Measurements from ENCODE around the gene FOXP1. TPM values are rescaled to one million over a fixed set of nuclear protein-coding genes. Genes with fewer than 3 reads are reported as not detected.
"Not testable (repeated sequence)": the region's sequence is repeated elsewhere in the genome, so short reads cannot be mapped to it uniquely, and the experiment has no call there.

FOXP1 gene
- polyA plus RNA-seq, 12 donors = 17.7 to 192 (median 22.0) TPM

DNA sequence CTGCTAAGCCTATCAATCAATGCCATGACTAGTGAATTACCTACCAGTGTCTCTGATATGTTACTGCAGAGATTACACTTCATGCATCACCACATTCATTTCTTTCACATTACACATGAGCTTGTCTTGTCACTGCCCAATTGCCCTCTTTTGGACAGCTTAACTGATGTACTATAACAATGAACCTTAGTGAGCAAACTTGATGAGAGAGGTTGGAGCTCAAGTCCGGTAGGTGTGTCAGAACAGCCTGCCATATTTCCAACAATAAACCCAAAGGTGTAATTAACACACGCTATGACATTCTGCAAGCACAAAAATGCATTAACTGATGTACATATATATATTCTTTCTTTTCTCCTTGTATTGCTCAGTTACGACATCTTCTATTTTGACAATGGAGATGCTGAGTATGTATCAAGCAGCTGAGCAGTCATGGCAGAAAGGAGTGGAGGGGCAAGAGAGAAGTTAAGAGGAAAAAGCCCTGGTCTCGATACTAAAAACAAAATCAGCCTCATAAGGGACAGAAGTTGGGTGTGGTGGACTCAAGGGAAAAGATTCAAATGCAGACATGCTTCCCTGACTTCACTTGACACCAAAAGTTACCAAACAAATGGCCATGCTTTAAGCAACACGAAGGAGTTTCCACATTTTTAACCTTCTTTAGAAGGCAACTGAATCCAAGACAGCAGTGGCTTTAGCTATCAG is 538.2 kb downstream of the FOXP1 start:
- DNase-seq = no peak

DNA sequence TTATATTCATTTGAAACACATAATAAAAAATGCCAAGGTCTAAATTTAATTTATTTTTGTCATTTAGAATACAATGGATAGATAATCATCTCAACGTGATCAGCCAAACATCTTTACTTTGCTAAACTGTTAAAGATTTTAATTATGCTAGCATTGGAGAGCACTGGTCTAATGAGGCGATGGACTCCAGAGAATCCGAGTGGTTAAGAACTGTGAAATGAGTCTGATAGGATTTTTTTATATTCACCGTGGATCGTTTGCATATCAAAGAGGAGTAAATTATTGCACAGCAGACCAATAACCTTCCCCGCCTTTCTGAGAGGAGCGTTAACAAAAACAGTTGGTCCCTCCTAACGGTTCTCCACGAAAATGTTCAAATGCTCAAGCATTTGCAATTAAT is 540.8 kb downstream of the FOXP1 start:
- DNase-seq = no peak

DNA sequence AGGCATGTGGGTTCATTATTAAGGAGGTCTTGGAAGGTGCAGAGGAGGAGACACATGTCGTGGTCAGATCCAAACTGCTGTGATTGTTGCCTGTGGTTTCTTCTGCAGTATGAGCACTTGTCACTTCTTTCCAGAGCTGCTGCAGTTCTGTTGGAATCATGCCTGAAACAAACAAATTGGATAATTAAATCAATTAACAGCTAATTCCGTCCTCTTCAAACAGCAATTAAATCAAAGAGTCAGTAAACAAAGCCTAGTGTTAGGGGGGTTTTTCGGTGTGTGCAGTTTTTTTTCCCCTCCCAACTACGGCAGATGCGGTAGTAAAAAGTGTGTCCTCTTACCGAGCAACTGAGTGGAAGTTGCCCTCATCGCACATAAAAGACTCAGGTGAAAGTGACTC is 542.2 kb downstream of the FOXP1 start:
- DNase-seq = no peak

DNA sequence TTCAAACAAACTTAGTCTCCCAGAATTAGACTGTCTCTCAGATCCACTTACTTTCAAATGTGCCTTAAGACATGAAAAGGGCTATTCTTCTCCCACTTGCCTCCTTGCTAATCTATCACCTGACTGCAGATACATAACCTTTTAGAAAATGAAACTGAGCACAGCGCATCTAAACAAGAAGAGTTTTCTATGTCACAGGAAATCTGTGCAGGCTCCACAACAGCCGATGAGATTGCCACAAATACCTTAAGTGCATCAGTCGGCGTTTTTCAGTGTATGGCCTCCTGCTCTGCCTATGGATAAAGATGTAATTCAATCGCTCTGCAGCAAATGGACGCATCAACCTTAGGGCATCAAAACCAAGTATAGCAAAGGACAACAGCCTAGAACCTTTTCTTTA is 544.2 kb downstream of the FOXP1 start:
- no peak for DNase-seq

DNA sequence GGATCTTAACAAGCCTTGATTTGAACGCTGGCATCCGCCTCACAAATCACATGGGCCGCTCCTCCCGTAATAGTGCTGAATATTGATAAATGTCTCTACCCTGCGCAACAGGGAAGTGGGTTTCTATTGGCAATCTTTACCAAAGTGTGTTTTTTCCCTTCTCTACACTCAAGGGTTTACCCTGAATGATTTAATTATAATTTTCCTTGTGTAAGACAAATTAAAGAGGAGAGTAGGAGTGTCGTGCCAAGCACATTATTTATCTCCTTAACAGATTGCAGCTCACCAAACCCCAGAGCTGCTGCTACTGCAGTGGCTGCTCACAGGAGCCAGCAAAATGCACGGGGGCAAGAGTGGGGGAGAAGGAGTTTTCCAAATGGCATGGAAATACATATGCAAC is 545.8 kb downstream of the FOXP1 start:
- no peak for DNase-seq

DNA sequence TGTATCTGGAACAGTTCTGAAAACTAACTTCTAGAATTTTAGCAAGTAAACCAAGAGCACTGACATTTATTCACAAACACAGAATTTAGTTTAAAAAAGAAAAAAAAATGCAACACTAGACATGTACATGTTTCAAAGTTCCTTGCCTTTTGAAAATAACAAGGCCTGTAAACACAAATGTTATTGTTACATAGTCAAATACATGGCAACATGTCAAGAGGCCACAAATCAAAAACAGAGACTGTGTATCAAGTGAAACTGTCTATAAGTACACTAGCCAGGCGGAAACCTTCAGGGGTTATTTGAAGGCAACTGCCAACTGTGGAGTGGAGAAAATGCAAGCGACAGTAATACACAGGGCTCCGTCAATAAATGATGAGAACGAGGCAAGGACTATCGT is 547.6 kb downstream of the FOXP1 start:
- no peak for DNase-seq

DNA sequence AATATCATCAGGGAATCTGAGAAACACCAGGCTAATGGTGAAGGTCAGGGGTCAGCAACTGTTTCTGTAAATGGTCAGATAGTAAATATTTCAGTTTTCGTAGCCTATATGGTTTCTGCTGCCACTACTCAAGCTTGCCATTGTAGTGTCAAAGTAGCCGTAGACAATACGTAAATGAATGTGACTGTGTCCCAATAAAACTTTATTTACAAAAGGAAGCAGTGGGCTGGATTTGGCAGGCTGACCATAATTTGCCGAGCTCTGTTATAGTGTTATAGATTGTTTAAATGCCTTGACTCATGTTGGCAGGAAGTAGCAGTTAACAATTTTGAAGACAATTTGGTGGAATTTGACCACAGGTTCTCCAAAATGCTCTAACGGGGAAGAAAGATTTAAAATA is 548.2 kb downstream of the FOXP1 start:
- no peak for DNase-seq

DNA sequence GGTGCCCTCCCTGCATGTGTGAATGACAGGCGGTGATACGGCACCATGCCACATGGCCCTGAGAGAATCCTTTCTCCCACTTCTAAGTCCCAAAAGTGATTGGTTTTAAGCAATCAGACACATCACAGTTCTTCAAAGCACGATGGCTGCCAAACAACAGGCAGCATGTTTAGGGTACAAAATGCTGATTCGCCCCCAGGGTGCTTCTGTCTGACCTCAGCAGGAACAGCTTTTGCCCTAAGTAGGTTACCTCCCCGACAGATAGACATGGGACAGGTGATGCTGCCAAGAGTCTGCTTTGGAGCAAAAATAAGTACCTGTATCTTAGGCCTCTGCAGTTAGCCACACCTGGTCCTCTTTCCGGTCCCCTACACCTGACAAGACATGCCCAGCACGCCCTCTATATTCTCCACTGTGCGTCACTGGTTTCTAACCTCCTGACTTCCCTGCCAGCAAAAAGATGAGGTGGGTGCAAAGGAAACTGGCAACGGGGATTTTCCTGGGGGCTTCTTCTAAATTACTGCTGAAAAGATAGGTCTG is 549.8 kb downstream of the FOXP1 start:
- DNase-seq = no peak

DNA sequence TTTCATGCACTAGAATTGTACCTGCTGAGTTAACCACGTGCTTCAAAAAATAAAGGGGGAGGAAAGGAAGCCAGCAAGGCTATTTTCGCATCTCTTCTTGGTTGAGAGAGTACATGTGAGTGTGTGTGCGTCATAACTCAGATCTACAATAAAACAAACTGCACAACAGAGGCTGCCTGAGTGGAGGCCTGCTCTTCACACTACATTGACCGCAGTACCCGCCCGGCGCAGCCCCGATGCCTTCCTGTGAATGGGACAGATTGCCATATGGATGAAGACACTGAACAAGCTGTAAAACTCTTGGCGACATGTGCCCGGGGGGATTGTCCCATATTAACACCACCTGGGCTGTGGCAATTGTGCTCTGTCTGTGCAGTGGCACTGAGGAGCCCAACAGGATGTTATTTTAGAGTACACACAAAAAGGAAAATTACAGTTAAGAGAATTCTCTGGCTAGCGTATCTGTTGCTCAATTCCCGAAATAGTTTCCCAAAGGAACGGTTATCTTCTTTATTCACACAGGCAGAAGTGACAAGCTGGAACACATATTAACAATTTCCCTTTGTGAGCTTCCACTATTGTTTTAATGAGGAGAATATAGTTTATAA is 551.5 kb downstream of the FOXP1 start:
- no peak for DNase-seq

DNA sequence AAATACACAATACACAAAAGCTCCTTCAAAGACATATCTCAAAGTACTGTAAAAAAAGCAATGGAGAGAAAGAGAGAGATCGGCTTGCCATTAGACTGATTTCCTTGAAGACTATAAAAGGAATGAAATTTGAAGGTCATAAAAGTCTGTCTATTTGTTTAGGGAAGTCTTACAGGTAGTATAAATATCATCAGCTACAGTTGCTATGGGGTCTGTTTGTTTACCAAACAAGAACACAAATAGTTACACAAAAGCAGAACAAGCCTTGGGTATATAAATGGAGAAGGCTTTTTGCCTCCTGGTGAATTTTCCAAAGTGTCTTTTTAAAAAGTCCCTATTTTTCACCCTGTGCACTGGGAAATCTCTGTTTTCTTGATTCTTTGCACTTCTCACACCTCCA is 552.3 kb downstream of the FOXP1 start:
- DNase-seq = no peak

DNA sequence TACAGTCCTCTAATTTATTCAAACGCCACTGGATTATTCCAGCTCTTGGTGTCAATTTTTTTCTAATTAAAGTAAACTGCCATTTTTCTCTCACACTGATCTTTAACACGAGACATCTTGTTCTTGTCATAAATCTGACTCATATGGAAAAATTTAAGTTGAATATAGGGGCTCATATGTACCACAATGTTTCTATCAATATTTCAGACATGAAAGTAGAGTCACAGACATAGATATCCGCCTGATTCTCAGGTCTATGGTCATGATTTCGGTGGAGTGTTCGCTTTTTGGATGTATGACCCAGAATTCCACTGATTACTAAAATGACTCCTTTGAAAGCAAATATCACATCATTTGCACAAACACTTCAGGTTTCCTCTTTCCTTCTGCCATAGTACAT is 552.8 kb downstream of the FOXP1 start:
- no peak for DNase-seq

DNA sequence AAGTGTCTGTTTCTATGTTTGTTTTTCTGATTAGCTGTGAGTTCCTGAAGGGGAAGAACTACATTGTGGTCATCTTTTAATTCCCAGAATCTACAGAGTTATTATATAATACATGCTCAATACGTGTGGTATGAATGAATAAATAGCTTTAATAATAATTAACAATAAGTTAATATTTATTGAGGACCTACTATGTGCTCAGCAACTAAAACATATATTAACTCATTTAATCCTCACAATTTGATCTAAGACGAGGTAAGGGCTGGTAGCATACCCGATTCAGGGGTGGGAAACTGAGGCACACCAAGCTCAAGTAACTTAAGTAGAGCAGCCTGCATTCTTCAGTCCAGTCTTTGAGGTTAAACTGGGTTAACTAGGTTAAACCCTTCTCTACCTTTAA is 553.8 kb downstream of the FOXP1 start:
- no peak for DNase-seq

DNA sequence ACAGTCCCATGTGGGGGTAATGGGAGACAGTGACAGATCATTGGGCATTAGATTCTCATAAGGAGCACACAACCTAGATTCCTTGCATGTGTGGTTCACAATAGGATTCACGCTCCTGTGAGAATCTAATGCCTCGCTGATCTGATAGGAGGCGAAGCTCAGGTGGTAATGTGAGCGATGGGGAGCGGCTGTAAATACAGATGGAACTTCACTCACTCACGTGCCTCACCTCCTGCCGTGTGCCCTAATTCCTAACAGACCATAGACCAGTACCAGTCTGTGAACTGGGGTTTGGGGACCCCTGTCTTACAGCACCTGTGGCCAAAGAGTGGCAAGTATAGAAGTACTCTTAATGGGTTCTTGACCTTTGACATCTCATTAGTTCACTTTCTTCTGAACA is 554.7 kb downstream of the FOXP1 start:
- DNase-seq = no peak

DNA sequence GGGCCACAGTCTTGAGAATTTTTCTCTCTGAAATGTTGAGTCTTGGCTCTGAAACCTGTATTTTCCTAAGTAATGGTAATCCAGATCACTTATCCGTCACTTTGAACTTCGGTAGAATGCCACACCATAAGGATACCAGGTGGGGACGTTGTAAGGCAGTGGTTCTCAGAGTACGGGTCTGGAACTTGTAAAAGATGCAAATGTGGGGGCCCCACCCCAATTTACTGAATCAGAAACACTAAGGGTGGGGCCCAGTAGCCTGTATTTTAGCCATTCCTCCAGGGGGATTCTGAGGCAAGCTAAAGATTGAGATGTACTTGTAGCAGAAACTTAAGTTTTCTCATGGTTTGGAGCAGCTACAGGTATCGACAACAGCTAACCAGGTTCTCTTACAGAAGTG is 555.3 kb downstream of the FOXP1 start:
- no peak for DNase-seq

DNA sequence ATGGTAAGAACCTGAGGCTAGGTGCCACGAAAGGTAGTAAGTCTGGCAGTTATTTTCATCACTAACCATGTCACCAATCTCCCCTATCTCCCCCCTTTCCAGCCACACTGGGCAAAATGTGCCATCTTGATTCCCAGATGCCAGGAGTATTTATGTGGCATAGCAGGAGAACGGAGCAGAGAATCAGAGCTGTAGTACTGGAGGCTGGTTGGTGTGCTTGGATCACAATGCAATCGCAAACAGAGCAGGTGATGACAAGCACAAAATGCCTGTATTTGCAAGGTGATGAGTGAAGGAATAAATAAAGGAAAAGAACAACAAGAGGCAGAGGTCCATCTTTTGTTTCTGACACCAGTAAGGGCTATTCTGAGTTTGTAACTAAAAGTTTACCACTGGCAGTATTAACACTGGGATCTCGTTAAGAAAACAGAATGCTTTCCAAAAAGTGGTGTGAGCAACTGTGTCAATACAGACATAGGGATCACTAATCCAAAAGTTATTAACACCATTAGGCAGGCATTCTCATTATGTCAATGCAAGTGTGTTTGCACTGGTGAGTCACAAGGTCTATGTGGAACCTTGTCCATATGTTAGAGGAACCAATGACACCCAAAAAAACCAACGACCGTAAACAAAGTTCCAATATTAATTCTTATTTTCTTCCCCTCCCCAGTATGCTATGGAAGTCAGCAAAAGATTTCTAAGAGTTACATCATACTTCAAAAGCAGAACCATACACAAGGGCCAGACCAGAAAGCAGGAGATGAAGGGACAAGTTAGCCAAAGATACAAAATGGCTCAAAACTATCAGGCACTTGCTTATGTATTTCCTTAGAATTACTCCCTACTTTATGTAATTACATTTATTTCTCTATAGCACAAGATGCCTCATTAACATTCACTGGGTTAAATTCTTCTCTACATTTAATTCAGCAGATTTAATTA is 556.6 kb downstream of the FOXP1 start:
- no peak for DNase-seq

DNA sequence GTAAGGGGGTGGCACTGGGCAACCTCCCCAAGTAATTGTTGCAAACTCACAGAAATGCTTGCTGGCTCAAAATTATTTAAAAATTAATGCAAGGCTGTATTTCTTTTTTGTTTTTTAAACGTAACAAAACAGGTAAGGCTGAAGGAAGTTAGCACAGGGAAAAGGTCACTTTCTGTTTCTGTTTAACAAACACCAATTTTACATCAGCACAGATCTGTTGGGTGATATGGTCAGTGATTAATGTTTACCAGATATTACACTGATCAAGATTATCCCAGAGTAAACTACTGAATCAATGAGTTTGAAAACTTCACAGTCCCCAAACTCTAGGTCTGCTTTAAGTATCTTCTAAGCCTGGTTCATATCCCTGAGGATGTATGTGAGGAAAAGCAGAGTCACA is 558.0 kb downstream of the FOXP1 start:
- DNase-seq = no peak

DNA sequence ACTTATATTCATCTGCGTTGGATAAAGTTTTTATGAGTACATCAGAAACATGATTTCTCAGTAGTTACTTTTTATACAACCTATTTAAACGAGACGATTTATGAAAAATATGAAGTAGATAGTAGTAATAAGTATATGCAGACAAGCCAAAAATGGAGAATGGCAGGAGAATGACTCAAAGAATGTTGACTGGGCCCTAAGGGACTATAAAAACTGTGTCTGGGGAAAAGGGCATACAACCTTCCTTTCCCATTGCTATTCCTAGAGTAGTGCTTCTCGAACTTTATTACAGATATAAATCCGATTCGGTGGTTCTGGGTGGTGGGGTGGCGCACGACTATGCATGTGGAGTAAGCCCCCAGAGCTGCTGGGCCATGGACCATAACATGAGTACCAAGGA is 558.5 kb downstream of the FOXP1 start:
- no peak for DNase-seq

DNA sequence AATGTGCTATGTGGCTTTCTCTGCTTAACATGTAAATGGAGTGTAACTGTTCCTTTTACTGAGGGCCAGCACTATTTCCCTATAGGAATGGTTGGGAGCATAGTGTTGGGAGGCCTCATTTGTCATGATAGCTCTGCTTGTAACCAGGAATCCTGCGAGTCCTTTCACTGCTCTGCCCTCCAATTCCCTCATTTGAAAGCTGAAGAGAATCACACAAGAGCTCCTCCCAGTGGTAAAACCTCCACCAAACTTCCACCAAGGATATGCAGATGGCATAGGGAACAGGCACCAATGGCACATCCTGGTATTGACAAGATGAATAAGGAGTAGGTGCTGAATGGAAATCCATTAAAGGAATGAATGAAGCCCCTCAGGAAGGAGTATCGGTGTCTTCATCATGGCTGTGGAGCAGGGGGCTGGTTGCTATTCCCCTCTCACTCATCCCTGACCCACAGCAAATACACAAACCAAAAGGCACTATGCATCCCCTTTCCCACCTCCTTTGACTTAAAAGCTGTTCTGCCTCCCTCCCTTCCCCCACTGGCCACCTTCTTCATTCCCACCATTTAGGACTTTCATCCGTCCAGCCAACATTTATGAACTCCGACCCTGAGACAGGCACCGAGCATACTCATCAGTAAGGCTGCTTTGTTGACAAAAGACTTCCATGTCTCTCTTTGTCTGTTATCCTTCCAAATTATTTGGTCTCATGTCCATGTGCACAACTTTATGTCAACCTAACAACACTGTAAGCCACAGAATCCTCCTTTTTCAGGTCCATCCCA is 560.8 kb downstream of the FOXP1 start:
- DNase-seq = no peak

DNA sequence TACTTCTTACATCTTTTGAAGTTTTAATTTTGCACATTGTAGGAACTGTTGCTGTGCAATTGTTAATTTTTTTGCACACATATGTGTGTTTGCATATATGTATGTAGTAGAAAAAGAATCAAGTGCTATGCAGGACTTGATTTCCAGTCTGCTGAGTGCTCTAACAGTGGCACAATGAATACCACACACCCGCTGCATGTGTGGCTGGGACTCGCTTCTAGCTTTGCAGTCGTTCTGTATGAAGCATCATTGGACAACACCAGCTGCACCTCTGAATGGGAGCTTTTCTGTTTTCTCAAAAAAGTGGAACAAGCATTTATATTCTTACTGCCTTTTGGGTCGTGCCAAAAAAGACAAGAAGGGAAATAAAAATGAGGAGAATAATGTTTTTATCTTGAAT is 564.7 kb downstream of the FOXP1 start:
- DNase-seq = no peak

DNA sequence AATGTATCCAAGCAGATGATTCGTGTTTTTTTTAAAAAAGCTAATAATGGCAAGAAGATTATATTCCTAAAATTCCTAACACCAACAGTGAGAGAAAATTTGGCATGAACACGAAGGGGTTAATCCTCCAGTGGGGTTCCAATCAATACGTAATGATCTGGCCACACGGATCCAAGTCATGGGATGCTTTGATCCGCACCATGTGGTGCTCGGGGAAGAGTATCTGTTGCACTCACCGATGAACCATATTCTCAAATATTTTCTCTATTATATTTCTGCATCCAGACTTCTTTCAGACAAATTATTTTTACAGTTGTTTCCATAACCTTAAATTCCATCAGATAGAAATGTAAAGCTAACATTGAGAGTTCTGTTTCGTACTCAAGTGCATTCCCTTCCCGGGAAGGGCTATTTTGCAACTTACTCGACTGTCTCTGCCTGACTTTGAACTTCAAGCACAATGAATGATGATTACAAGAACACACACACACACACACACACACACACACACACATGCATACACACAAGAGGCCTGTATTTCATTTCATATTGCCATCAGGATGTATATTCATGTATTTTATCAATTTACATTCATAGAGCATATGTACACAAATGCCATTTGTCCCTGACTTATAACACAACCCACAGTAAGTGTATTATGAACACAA is 567.2 kb downstream of the FOXP1 start:
- DNase-seq = peak; percentile 37

DNA sequence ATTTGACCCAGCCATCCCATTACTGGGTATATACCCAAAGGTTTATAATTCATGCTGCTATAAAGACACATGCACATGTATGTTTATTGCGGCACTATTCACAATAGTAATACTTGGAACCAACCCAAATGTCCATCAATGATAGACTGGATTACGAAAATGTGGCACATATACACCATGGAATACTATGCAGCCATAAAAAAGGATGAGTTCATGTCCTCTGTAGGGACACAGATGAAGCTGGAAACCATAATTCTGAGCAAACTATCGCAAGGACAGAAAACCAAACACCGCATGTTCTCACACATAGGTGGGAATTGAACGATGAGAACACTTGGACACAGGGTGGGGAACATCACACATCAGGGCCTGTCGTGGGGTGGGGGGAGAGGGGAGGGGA is 568.9 kb downstream of the FOXP1 start:
- not testable (repeated sequence) for DNase-seq
